Omental fat pad (tissue), 4 donors: ENCODE results near the gene CEP85L. TPM values are rescaled to one million over a fixed set of nuclear protein-coding genes. Genes with fewer than 3 reads are reported as not detected.

Experiments used
- ATAC-seq: fragments of 150-250 bp; one replicate; pipeline ENCODE4 v1.9.1; 2016; ENCODE audit warnings: mild to moderate bottlenecking, moderate library complexity; ENCODE audit not compliant: low FRiP score
- DNase-seq: peaks from one replicate; pipeline ENCODE4 v3.0.0-alpha.2; 2019; ENCODE audit warnings: low spot score
- total RNA-seq, 4 donors: library from RNA; depleted of rRNA; stranded (reverse); fragments of >200 nt; gene quantifications; one replicate each; pipeline ENCODE4 v1.1.0, GENCODE V29; 2016
- TF ChIP-seq, protein P1 (sequence below), 3 donors: fragments of 450-650 bp; IDR thresholded peaks; one replicate each; pipeline ENCODE4 v1.5.1; 2016 to 2017; ENCODE audit warnings: antibody characterized with exemption in 3 of 3, mild to moderate bottlenecking in 3 of 3, moderate library complexity in 2 of 3

Gene CEP85L
- total RNA-seq, 4 donors from 2014 or later = 9.7 to 22.6 (median 14.4) TPM

DNA sequence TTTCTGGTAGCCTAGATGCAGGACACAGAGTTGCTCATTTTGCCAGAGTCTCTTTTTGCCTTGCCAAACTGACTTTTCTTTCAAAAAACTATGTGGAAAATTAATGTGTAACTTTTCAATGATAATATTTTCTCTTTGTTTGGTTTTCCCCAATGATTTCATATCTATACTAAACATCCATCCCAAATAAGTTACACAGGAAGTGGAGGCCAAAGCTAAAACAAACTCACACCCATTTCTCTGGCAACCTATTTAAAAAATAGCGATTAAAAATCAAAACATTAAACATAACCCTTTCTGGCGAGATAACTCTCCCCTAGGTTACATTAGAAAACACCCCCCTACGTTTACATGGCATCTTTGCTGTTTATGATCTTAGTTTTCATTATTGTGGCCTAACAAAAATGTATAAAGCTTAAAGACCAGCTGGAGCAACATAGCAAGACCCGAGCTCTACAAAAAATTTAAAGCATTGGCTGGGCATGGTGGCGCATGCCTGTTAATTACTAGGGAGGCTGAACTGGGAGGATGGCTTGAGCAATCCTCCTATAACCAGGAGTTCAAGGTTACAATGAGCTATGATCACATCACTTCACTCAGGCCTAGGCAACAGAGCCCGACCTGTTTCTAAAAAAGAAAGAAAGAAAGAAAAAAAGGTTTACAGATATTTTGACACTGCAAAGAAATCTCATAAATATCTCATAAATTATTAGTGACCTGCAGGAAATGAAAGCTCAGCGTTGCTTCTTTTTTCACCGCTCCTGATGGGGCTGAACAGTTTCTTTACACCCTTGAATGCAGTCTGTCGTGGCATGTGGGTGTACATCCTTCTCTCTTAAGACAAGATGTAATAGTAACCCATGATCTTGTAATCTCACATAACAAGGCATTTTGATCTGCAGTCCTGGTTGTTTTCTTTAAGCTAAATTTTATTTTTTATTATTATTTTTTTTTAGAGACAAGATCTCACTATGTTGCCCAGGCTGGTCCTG lies 32.8 kb upstream of the CEP85L start:
- ATAC-seq (no peak), DNase-seq (no peak)
- TF ChIP-seq, protein P1, sequence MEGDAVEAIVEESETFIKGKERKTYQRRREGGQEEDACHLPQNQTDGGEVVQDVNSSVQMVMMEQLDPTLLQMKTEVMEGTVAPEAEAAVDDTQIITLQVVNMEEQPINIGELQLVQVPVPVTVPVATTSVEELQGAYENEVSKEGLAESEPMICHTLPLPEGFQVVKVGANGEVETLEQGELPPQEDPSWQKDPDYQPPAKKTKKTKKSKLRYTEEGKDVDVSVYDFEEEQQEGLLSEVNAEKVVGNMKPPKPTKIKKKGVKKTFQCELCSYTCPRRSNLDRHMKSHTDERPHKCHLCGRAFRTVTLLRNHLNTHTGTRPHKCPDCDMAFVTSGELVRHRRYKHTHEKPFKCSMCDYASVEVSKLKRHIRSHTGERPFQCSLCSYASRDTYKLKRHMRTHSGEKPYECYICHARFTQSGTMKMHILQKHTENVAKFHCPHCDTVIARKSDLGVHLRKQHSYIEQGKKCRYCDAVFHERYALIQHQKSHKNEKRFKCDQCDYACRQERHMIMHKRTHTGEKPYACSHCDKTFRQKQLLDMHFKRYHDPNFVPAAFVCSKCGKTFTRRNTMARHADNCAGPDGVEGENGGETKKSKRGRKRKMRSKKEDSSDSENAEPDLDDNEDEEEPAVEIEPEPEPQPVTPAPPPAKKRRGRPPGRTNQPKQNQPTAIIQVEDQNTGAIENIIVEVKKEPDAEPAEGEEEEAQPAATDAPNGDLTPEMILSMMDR (IDR thresholded peaks at IDR 0.05) = no peak

- ATAC-seq (no peak), DNase-seq (no peak)
- TF ChIP-seq, protein P1 (IDR thresholded peaks at IDR 0.05) = no peak
Measured at GRCh38 chr6:118680452-118681095, 29.2 kb upstream of the CEP85L start.

GRCh38 chr6:118679327-118679901 lies 28.0 kb upstream of the CEP85L start:
- TF ChIP-seq, protein P1 (IDR thresholded peaks at IDR 0.05) = no peak
- DNase-seq = no peak

DNA sequence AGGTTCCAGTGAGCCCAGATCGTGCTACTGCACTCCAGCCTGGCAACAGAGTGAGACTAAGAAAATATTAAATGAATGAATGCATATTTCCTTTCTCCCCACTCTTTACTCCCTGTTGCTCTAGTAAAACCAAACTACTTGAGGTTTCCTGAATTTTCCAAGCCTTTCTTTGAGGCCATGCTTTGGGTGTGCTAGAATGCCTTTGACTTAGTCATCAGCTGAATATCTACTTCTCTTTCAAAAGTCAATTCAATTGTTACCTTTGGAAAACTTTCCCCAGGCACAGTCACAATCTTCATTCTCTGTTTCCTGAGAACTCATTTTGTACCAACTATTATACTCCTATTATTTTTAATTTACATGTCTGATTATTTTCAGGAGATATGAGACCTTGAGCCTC lies 27.5 kb upstream of the CEP85L start:
- TF ChIP-seq, protein P1 (IDR thresholded peaks at IDR 0.05) = no peak
- ATAC-seq = no peak
- no peak for DNase-seq

More at GRCh38 chr6:118679327-118679901, 28.0 kb upstream of the CEP85L start:
- ATAC-seq = no peak

- TF ChIP-seq, protein P1 (IDR thresholded peaks at IDR 0.05) = no peak
- no peak for DNase-seq
- no peak for ATAC-seq
Measured at GRCh38 chr6:118677193-118677592, 25.8 kb upstream of the CEP85L start.

GRCh38 chr6:118675225-118675624 lies 23.8 kb upstream of the CEP85L start:
- TF ChIP-seq, protein P1 (IDR thresholded peaks at IDR 0.05) = no peak
- no peak for DNase-seq
- no peak for ATAC-seq
